Left colon (tissue), 2 donors: ENCODE measurements around the gene VWA3B. TPM values are rescaled to one million over a fixed set of nuclear protein-coding genes. Genes with fewer than 3 reads are reported as not detected.
A peak's percentile ranks its signal among the peaks of the same experiment; 100 is the strongest.

Source experiments
- ATAC-seq: fragments of 200-7000 bp; cut with Tn5 transposase; one replicate; pipeline ENCODE4 v1.9.1; 2020; ENCODE audit warnings: mild to moderate bottlenecking, moderate library complexity
- DNase-seq, 2 donors: peaks; one replicate each; pipeline ENCODE4 v3.0.0-alpha.2; 2020
- intact Hi-C, 2 donors: fragments of 100-400 bp; cut with DNase I in 1 of 2; cut with micrococcal nuclease in 1 of 2; formaldehyde crosslinking; loops; one replicate each; pipeline versions ENCODE4 v1.11.2 to v1.14.0; 2022; cut with DNase I, micrococcal nuclease
- total RNA-seq, 2 donors: library from RNA; stranded (reverse); fragmentation: NEBNext Ultra II Directional; extraction: Animal tissue kit (Norgen Biotek cat#: 25700); gene quantifications; one replicate each; pipeline ENCODE4 v1.2.1, GENCODE V29; 2021
- donor health status: DM: no; HTN: no; CAD: no.
- donor health status: DM: yes; HTN: yes; CAD: no.

The VWA3B gene
- total RNA-seq, 2 donors from 2014 or later: 2.9 to 3.9 TPM

- intact Hi-C loops: no loop called here
- ATAC-seq (no peak), DNase-seq (no peak)
These were observed 73.6 kb downstream of the VWA3B start for GRCh38 chr2:98160554-98160953.

GRCh38 chr2:98161186-98161585, 74.2 kb downstream of the VWA3B start:
- intact Hi-C loops: no loop called here
- no peak for DNase-seq
- ATAC-seq: no peak

- intact Hi-C loops: no loop called here
- DNase-seq (no peak), ATAC-seq (no peak)
These were observed 77.3 kb downstream of the VWA3B start for GRCh38 chr2:98164256-98164655.

DNA sequence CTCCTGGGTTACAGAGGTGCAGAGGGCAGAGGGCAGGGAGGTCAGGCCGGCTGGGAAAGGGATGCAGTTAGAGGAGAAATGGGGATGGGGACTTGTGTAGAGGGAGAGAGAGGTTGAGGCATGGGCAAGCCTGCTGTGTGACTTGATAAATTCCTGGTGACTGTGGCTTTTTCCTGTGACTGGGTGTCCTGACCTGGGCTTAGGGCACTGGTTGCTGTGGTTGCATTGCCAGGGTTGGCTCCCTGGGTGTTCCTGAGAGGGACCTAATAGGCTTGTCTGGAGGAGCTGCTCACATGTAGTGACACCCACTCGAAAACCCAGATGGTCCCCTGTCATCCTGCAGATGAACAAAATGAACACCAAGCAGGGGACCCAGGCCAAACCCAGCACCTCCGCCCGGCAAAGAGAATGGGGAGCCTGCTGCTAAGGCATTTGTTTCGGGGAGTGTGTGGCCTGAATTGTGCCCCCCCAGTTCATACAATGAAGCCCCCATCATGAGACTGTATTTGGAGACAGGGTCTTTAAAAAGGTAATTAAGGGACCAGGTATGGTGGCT, 78.6 kb downstream of the VWA3B start:
- DNase-seq (no peak), ATAC-seq (no peak)
- intact Hi-C loops: no loop called here

DNA sequence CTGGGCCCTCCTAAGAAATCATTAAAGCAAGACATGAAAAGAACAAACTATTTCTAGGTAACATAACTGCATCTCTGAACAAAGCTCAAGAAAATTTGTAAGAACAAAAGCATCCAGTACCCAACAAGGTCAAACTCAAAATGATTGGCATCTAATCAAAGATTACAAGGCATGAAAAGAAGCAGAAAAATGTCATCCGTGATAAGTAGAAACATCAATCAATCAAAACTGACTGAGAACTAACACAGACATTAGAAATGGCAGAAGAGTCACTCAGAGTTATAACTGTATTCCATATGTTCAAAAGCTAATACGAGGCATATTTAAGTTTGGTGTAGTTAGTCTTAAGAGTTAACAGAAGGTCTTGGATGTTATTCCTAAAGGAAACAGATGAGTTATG, 80.9 kb downstream of the VWA3B start:
- no peak for ATAC-seq

DNA sequence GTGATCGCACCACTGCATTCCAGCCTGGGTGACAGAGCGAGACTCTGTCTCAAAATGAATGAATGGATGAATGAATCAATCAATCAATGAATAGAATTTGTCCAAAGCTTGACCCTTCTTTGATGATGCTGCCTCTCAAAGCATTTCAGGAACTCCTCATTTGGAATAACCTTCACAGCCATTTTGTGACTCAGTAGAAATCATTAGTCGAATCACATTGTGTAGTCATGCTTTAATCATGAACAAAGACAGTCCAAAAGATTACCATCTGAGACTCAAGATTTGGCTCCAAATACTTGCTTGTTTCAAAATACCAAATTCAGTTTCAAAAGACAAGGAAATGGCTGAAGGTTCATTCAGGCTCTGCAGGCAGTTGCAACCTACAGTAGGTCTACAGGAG, 83.1 kb downstream of the VWA3B start:
- intact Hi-C loops: no loop called here
- no peak for DNase-seq
- no peak for ATAC-seq

More for the DNA sequence above, 80.9 kb downstream of the VWA3B start:
- intact Hi-C loops: no loop called here
- no peak for DNase-seq

DNA sequence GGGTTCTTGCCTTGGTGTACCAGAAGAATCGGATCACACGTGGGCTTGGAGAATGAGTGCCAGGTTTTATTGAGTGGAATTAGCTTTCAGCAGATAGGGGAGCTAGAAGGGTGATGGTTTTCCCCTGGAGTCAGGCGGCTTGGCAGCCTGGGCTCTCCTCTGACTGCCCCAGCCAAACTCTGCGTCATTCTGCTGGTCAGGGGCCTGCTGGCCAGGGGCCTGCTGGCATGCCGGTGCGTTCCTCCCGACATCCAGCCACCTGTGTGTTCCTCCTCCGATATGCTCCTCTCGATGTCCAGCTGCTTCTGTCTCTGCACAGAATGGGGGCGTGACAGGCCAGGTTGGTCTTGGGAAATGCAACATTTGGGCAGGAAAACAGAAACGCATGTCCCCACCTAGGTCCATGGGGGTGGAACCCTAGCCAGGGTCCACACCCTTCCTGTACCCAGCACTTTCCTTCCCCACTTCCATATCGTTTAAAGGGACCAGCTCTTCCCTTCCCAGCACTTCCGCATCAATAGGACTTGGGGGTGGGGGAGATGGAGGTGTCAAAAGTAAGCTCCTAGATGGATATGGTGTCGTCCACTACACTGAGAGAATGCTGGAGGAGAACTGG, 85.3 kb downstream of the VWA3B start:
- intact Hi-C loops: no loop called here

DNA sequence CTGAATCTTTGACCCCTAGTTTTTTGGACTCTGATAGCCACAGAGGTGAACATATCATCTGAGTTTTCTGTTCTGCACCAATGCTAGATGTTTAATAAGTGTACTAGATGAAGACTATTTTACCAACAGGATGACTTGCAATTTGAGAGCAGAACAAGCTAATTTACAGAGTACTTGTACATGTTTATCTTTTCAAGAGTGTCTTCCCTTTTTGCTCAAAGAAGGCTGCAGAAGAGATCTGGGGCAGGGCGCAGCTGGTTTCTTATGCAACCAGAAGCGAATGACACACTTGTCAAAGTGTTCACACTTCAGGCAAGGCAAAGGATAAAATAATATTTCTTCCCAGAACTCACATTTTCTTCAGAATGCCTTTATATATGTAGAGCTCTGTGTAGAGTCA, 86.0 kb downstream of the VWA3B start:
- intact Hi-C loops: no loop called here
- DNase-seq (no peak), ATAC-seq (no peak)

More for the DNA sequence above, 85.3 kb downstream of the VWA3B start:
- DNase-seq (no peak), ATAC-seq (no peak)

DNA sequence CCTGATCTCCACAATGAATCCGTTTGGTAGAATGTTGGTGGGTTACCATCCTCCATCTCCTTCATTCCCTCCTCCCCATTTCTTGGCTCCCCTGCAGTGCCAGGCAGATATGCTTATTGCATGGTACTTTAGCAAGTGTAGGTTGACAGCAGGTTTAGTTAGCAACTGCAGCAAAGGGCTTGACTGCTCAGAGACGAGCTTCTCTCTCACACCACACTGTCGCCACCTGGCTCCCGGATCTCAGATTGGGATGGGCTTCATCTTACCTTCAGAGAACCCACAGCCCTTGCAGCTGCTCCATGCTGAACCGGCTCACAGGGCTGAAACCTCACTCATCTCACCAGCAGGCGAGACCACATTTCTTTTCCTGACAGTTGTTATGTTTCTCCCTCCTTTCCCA, 88.8 kb downstream of the VWA3B start:
- peak; percentile 95 for ATAC-seq
- peak in 1 of 2 donors; percentile 61 for DNase-seq
- intact Hi-C loops: no loop called here

DNA sequence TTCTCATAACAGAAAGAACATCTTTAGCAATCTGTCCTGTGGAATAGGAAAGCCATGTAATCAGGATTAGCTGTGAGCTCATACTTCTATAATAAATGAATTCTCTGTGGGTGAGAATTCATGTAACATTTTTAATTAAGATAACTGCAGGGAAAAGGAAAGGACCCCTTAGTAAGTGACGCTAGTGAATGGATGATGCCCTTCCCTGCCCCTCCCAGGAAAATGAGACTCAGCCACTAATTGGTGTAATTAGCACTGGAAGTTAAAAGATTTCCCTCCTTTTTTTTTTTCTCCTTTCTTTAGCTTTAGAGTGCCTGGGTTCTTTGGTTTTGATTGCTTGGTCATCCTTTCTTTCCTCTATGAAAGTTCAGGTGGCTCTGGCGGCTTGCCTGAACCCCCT, 90.3 kb downstream of the VWA3B start:
- intact Hi-C loops: no loop called here
- DNase-seq (no peak), ATAC-seq (no peak)

GRCh38 chr2:98177986-98178385, 91.0 kb downstream of the VWA3B start:
- intact Hi-C loops: no loop called here
- ATAC-seq (no peak), DNase-seq (no peak)

DNA sequence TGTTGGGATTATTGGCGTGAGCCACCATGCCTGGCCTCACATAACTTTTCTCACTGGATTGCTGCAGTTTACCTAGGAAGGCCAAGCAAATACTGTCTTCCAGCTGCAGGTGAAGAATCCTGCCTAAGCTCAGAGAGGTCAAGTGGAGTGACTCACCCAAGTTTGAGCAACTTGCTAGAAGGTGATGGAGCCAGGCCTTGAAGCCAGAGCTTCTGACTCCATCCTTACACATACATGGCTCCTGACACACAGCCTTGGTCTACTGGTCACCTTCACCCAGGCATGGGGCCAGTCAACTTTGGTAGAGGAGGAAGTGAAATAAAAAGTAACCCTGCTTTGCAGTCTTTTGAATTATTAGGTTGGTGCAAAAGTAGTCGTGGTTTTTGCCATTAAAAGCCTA, 93.5 kb downstream of the VWA3B start:
- intact Hi-C loops: no loop called here
- no peak for ATAC-seq
- no peak for DNase-seq

DNA sequence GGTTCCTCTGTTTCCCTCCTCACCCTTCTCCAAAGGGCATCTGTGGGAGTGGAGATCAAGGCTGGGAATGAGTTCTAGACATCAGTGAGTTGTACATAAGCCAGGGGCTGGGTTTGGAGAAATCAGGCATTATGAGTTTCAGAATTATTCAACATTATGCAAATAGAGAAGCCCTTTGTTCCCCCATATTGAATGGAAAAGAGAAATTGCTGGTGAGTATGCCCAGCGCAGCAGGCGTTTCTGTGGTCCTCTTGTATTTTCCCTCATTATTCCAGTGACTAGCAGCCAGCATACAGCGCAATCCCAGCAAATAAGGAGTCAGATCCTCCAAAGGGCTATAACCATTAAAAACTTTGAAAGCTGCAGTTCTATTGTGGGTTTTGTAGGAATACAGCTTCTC, 94.4 kb downstream of the VWA3B start:
- DNase-seq (no peak), ATAC-seq (no peak)
- intact Hi-C loops: no loop called here

DNA sequence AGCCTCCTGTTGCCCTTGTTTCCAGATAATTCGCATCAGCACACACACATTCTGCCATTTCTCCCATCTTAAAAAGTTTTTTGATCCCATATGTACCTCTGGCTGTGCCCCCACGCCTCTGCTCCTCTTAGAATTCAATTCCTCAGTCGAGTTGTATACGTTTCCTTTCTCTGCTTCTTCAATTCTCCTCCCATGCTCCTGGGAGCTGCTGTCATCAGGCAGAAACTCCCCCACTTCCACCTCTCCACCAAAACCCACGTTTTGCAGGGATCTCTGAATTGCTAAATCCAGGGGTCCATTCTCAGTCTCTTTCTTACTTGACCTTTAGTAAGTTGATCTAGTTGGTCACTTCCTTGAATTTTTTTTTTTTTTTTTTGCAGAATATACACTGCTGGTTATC, 98.8 kb downstream of the VWA3B start:
- no peak for ATAC-seq
- no peak for DNase-seq
- intact Hi-C loops: loop anchor here in 1 of 2 donors (5.0 kb wide), 1 partner anchor 378 kb away; no protein-coding TSS in a partner anchor

- intact Hi-C loops: loop anchor here in 1 of 2 donors (5.0 kb wide), 1 partner anchor 380 kb away; no protein-coding TSS in a partner anchor
- DNase-seq: no peak
- no peak for ATAC-seq
These were observed 100.2 kb downstream of the VWA3B start for GRCh38 chr2:98187194-98187593.

GRCh38 chr2:98188351-98189046, 101.5 kb downstream of the VWA3B start:
- intact Hi-C loops: loop anchor here in 1 of 2 donors (5.0 kb wide), 1 partner anchor 381 kb away; no protein-coding TSS in a partner anchor
- DNase-seq (no peak), ATAC-seq (peak; percentile 64)

DNA sequence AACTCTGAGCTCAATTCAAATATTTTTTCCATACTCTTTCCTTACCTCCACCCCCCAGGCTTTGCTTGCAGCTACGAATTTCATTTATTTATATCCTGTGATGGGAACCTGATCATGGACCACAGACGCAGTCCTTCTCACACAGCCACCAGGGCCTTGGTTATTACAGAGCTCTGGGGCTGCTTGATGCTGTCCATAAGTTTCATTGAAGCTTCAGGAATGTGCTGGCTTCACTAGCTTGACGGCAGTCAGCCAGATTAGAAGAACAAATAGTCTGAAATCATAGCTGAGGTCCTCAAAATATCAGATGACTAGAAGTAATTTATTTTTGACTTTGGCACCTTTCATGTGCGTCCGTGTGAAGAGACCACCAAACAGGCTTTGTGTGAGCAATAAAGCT, 104.9 kb downstream of the VWA3B start:
- ATAC-seq (no peak), DNase-seq (no peak)
- intact Hi-C loops: no loop called here

- DNase-seq: no peak
- no peak for ATAC-seq
- intact Hi-C loops: no loop called here
These were observed 114.6 kb downstream of the VWA3B start for GRCh38 chr2:98201576-98201975.

DNA sequence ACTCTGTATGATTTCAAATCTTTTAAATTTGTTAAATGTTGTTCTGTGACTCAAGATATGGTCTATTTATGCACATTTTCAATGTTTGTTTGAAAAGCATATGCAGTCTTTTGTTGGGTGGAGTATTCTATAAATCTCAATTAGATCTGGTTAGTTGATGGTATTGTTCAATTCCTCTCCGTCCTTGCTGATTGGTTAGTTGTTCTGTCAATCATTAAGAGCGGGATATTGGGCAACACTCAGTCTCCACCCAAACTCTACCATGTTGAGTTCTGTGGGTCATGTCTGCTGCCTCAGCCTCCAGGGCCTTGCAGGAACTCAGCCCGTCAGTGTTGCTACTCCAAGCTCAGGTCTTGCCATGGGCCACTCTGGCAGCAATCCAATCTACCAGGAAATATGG, 118.9 kb downstream of the VWA3B start:
- ATAC-seq (no peak), DNase-seq (no peak)
- intact Hi-C loops: no loop called here
